Panc1 (cell line): ENCODE results near the gene GPRC5C. TPM values are rescaled to one million over a fixed set of nuclear protein-coding genes. Genes with fewer than 3 reads are reported as not detected.

Experiments used
- ATAC-seq: fragments of 200-7000 bp; cut with Tn5 transposase; 2 replicates; pipeline ENCODE4 v1.9.1; 2020; ENCODE audit warnings: mild to moderate bottlenecking, moderate library complexity
- BruUV-seq: library from RNA; stranded (reverse); fragments of 400-500 nt; replicated peaks from 2 replicates; lab custom pipeline; 2021; lab: Mats Ljungman, UMichigan
- CTCF ChIA-PET: fragments of 300-600 bp; sonication (Branson Sonifier 250); formaldehyde crosslinking; loops from one replicate; lab custom pipeline; 2022; ENCODE audit warnings: antibody characterized with exemption; lab: Charles Lee
- POLR2A ChIA-PET: fragments of 300-600 bp; sonication (Branson Sonifier 250); formaldehyde crosslinking; loops from one replicate; lab custom pipeline; 2022; ENCODE audit warnings: antibody characterized with exemption; lab: Charles Lee
- DNase-seq: peaks from one replicate; pipeline ENCODE4 v3.0.0-alpha.2; 2010; ENCODE audit warnings: low read depth, low spot score
- H3K27ac ChIP-seq: 2 replicates; pipeline ENCODE4 v1.5.1; 2011; ENCODE audit warnings: mild to moderate bottlenecking, low read length, inconsistent platforms
- H3K27me3 ChIP-seq: fragments of 200-500 bp; sonication (Bioruptor generic); 2 replicates; pipeline ENCODE4 v1.6.0; 2014; ENCODE audit warnings: low read length, inconsistent platforms; ENCODE audit not compliant: control insufficient read depth, insufficient read depth
- H3K36me3 ChIP-seq: fragments of 200-500 bp; sonication (Bioruptor generic); 2 replicates; pipeline ENCODE4 v1.5.1; 2014; ENCODE audit warnings: inconsistent platforms, mild to moderate bottlenecking, low read length, moderate library complexity; ENCODE audit not compliant: control insufficient read depth, insufficient read depth
- H3K4me1 ChIP-seq: 2 replicates; pipeline ENCODE4 v1.5.1; 2011; ENCODE audit warnings: inconsistent platforms, mild to moderate bottlenecking, low read length, moderate library complexity; ENCODE audit not compliant: control insufficient read depth, insufficient read depth
- H3K4me3 ChIP-seq, 2 experiments: 2 replicates each; pipeline ENCODE4 v1.5.1; 2011 to 2012; ENCODE audit warnings: low read depth in 2 of 2, low read length in 2 of 2, mild to moderate bottlenecking in 2 of 2, inconsistent platforms in 1 of 2, moderate library complexity in 1 of 2
- H3K9me3 ChIP-seq: fragments of 200-500 bp; sonication (Bioruptor generic); 2 replicates; pipeline ENCODE4 v1.5.1; 2014; ENCODE audit warnings: low read depth, mild to moderate bottlenecking, inconsistent platforms, low read length, moderate library complexity; ENCODE audit not compliant: control insufficient read depth, insufficient read depth
- CTCF ChIP-seq: fragments of 450-650 bp; IDR thresholded peaks from 2 replicates; pipeline ENCODE4 v1.5.1; 2017; ENCODE audit warnings: mild to moderate bottlenecking
- POLR2AphosphoS5 ChIP-seq: IDR thresholded peaks from 2 replicates; pipeline ENCODE4 v1.6.1; 2012; ENCODE audit warnings: mild to moderate bottlenecking, low read depth, low read length, moderate library complexity
- REST ChIP-seq, 2 experiments: IDR thresholded peaks; 2 replicates each; pipeline ENCODE4 v1.6.1; 2011 to 2012; ENCODE audit warnings: low read depth in 2 of 2, control low read depth in 1 of 2, low read length in 1 of 2, mild to moderate bottlenecking in 1 of 2, moderate library complexity in 1 of 2; ENCODE audit not compliant: insufficient read depth in 1 of 2
- SIN3A ChIP-seq: IDR thresholded peaks from 2 replicates; pipeline ENCODE4 v1.6.1; 2012; ENCODE audit warnings: low read depth, mild to moderate bottlenecking, low read length, moderate library complexity, borderline replicate concordance; ENCODE audit not compliant: insufficient read depth
- TCF7L2 ChIP-seq: IDR thresholded peaks from 2 replicates; pipeline ENCODE4 v1.6.1; 2011; ENCODE audit warnings: mild to moderate bottlenecking, low read depth, low read length, inconsistent platforms
- in situ Hi-C: cut with HindIII; loops from 2 replicates; pipeline ENCODE4 v1.10.0; 2016; ENCODE audit warnings: low sequenced_read_pairs, low pct_unique_long_range_greater_than_20kb
- intact Hi-C: fragments of 100-400 bp; cut with micrococcal nuclease; formaldehyde crosslinking; loops from one replicate; pipeline ENCODE4 v1.10.0; 2022; ENCODE audit not compliant: unreplicated experiment
- total RNA-seq: library from RNA; stranded (reverse); gene quantifications from one replicate; pipeline ENCODE4 v1.2.1, GENCODE V29; 2021; ENCODE audit not compliant: unreplicated experiment

GPRC5C gene
- total RNA-seq, 1 experiment from 2014 or later: 57.1 TPM

GRCh38 chr17:74439691-74440567 lies 8.0 kb downstream of the GPRC5C start:
- no peaks in the 10 kb centered on the region; the same call in 1 of the 2 replicates for H3K9me3 ChIP-seq
- CTCF ChIA-PET: no interaction called here
- no peaks in the 10 kb centered on the region for H3K27me3 ChIP-seq
- no peaks in the 10 kb centered on the region for H3K36me3 ChIP-seq
- H3K4me3 ChIP-seq: no peak overlapping the region
- peaks cover 25% of the 10 kb centered on the region for H3K4me1 ChIP-seq
- TF ChIP-seq CTCF (no peak), POLR2AphosphoS5 (no peak), REST (IDR thresholded peaks at IDR 0.05; ENCODE audit: insufficient read depth in 1 of 2, low read depth in 2 of 2, low read length in 1 of 2) (no peak), TCF7L2 (no peak), SIN3A (no peak)
- in situ Hi-C loops (no loop called here), intact Hi-C loops (no loop called here)
- no TSS peak for BruUV-seq
- no peak overlapping the region for H3K27ac ChIP-seq
- ATAC-seq (no peak), DNase-seq (no peak)
- POLR2A ChIA-PET: interaction anchor here (0.7 kb wide), 1 partner anchor 950 kb away, joined by 4 read pairs; no protein-coding TSS in a partner anchor

- Histone ChIP-seq H3K27me3 (no peaks in the 10 kb centered on the region), H3K27ac (no peak overlapping the region), H3K9me3 (no peaks in the 10 kb centered on the region; the same call in 1 of the 2 replicates), H3K36me3 (no peaks in the 10 kb centered on the region), H3K4me3 (no peak overlapping the region), H3K4me1 (peaks cover 22% of the 10 kb centered on the region)
- DNase-seq (no peak), ATAC-seq (no peak)
- CTCF ChIA-PET: interaction anchor here (0.7 kb wide), 1 partner anchor 27 kb away, joined by 3 read pairs; no protein-coding TSS in a partner anchor
- BruUV-seq: no TSS peak
- intact Hi-C loops (no loop called here), in situ Hi-C loops (no loop called here)
- POLR2A ChIA-PET: no interaction called here
- no peak for TF ChIP-seq REST (IDR thresholded peaks at IDR 0.05; ENCODE audit: insufficient read depth in 1 of 2, low read depth in 2 of 2, low read length in 1 of 2)
- no peak for TF ChIP-seq POLR2AphosphoS5
- TF ChIP-seq SIN3A: no peak
- no peak for TF ChIP-seq TCF7L2
- TF ChIP-seq CTCF: no peak
Measured at GRCh38 chr17:74441537-74441936, 9.6 kb downstream of the GPRC5C start.
